SK-N-SH treated with all-trans-retinoic acid at 6 μM for 48 hours (cell line): Measurements from ENCODE around the gene ANAPC5.
"Not testable (repeated sequence)": the region's sequence is repeated elsewhere in the genome, so short reads cannot be mapped to it uniquely, and the experiment has no call there.

Experiments used
- ATAC-seq: fragments of 200-7000 bp; cut with Tn5 transposase; 3 replicates; pipeline ENCODE4 v1.9.1; 2020; ENCODE audit warnings: mild to moderate bottlenecking, moderate library complexity
- BACH2 ChIP-seq: fragments of 250-450 bp; sonication (Bioruptor Pico); IDR thresholded peaks from 2 replicates; pipeline ENCODE4 v1.9.0; 2021; ENCODE audit warnings: mild to moderate bottlenecking, borderline replicate concordance
- CREB5 ChIP-seq: fragments of 250-450 bp; sonication (Bioruptor Pico); IDR thresholded peaks from 2 replicates; pipeline ENCODE4 v1.5.1; 2020; ENCODE audit warnings: low read depth, mild to moderate bottlenecking, moderate library complexity
- CSDC2 ChIP-seq: fragments of 250-450 bp; sonication (Bioruptor Pico); IDR thresholded peaks from 2 replicates; pipeline ENCODE4 v1.5.0; 2020; ENCODE audit warnings: mild to moderate bottlenecking, moderate library complexity
- CSRNP3 ChIP-seq: fragments of 250-450 bp; sonication (Bioruptor Pico); IDR thresholded peaks from 2 replicates; pipeline ENCODE4 v1.5.1; 2021; ENCODE audit warnings: mild to moderate bottlenecking, moderate library complexity
- ESRRG ChIP-seq: fragments of 250-450 bp; sonication (Bioruptor Pico); IDR thresholded peaks from 2 replicates; pipeline ENCODE4 v1.6.1; 2021; ENCODE audit warnings: mild to moderate bottlenecking
- ISL1 ChIP-seq: fragments of 250-450 bp; sonication (Bioruptor Pico); IDR thresholded peaks from 2 replicates; pipeline ENCODE4 v2.1.2; 2022; ENCODE audit warnings: mild to moderate bottlenecking, moderate library complexity
- OSR1 ChIP-seq: fragments of 250-450 bp; sonication (Bioruptor Pico); IDR thresholded peaks from 2 replicates; pipeline ENCODE4 v1.8.0; 2022; ENCODE audit warnings: moderate library complexity, mild to moderate bottlenecking, inconsistent platforms
- PATZ1 ChIP-seq: fragments of 250-450 bp; sonication (Bioruptor Pico); IDR thresholded peaks from 2 replicates; pipeline ENCODE4 v1.8.0; 2020; ENCODE audit warnings: mild to moderate bottlenecking, moderate library complexity, borderline replicate concordance
- POU6F1 ChIP-seq: fragments of 250-450 bp; sonication (Bioruptor Pico); IDR thresholded peaks from 2 replicates; pipeline ENCODE4 v1.8.0; 2021; ENCODE audit warnings: low read depth, mild to moderate bottlenecking, moderate library complexity, borderline replicate concordance
- PPARA ChIP-seq: fragments of 250-450 bp; sonication (Bioruptor Pico); IDR thresholded peaks from 2 replicates; pipeline ENCODE4 v1.5.0; 2020; ENCODE audit warnings: mild to moderate bottlenecking, borderline replicate concordance
- RARB ChIP-seq: fragments of 250-450 bp; sonication (Bioruptor Pico); IDR thresholded peaks from 2 replicates; pipeline ENCODE4 v1.8.0; 2021; ENCODE audit warnings: mild to moderate bottlenecking, moderate library complexity
- SNAI2 ChIP-seq: fragments of 250-450 bp; sonication (Bioruptor Pico); IDR thresholded peaks from 2 replicates; pipeline ENCODE4 v1.5.0; 2020; ENCODE audit warnings: mild to moderate bottlenecking, moderate library complexity
- TCF4 ChIP-seq: fragments of 250-450 bp; sonication (Bioruptor Pico); IDR thresholded peaks from 2 replicates; pipeline ENCODE4 v1.8.0; 2021; ENCODE audit warnings: mild to moderate bottlenecking, moderate library complexity, borderline replicate concordance
- TOX ChIP-seq: fragments of 250-450 bp; sonication (Bioruptor Pico); IDR thresholded peaks from 2 replicates; pipeline ENCODE4 v1.8.0; 2021; ENCODE audit warnings: mild to moderate bottlenecking, moderate library complexity, borderline replicate concordance
- TSHZ2 ChIP-seq: fragments of 250-450 bp; sonication (Bioruptor Pico); IDR thresholded peaks from 2 replicates; pipeline ENCODE4 v1.5.0; 2020; ENCODE audit warnings: mild to moderate bottlenecking, moderate library complexity
- ZFP3 ChIP-seq: fragments of 250-450 bp; sonication (Bioruptor Pico); IDR thresholded peaks from 2 replicates; pipeline ENCODE4 v1.5.0; 2020; ENCODE audit warnings: mild to moderate bottlenecking, moderate library complexity
- ZFP30 ChIP-seq: fragments of 450-650 bp; formaldehyde crosslinking; IDR thresholded peaks from 2 replicates; pipeline ENCODE4 v1.5.0; 2022; ENCODE audit warnings: mild to moderate bottlenecking, moderate library complexity
- ZNF565 ChIP-seq: fragments of 450-650 bp; formaldehyde crosslinking; conservative IDR thresholded peaks from 2 replicates; pipeline ENCODE4 v1.5.0; 2020; ENCODE audit warnings: low read depth, mild to moderate bottlenecking, moderate library complexity
- ZNF70 ChIP-seq: fragments of 450-650 bp; formaldehyde crosslinking; IDR thresholded peaks from 2 replicates; pipeline ENCODE4 v1.5.0; 2020; ENCODE audit warnings: mild to moderate bottlenecking, moderate library complexity

The ANAPC5 gene

GRCh38 chr12:121390856-121391255, 38.6 kb upstream of the ANAPC5 start:
- no peak for ATAC-seq
- TF ChIP-seq CSDC2 (no peak), POU6F1 (CRISPR knock-in tag) (no peak), ZNF70 (no peak), PATZ1 (CRISPR knock-in tag) (no peak), ZFP30 (CRISPR knock-in tag) (no peak)

GRCh38 chr12:121388421-121388981, 36.3 kb upstream of the ANAPC5 start:
- no peak for ATAC-seq
- no peak for TF ChIP-seq CSDC2
- TF ChIP-seq, all 23 proteins: peak for 0

GRCh38 chr12:121384891-121385290, 32.7 kb upstream of the ANAPC5 start:
- ATAC-seq = not testable (repeated sequence)

- TF ChIP-seq CREB5 (no peak), PATZ1 (CRISPR knock-in tag) (no peak), TSHZ2 (CRISPR knock-in tag) (no peak), ZNF565 (no peak), ZFP3 (no peak), PPARA (CRISPR knock-in tag) (no peak), OSR1 (CRISPR knock-in tag) (no peak), ESRRG (CRISPR knock-in tag) (no peak), RARB (CRISPR knock-in tag) (no peak), BACH2 (CRISPR knock-in tag) (no peak), SNAI2 (no peak), CSRNP3 (CRISPR knock-in tag) (no peak), ISL1 (no peak), TOX (CRISPR knock-in tag) (no peak), TCF4 (CRISPR knock-in tag) (no peak), POU6F1 (CRISPR knock-in tag) (no peak), ZFP30 (CRISPR knock-in tag) (no peak)
Observed at GRCh38 chr12:121383601-121384021, 31.4 kb upstream of the ANAPC5 start.

More at GRCh38 chr12:121383601-121384021, 31.4 kb upstream of the ANAPC5 start:
- ATAC-seq = no peak
